NK-92 (cell line): ENCODE results near the gene ZEB2.

ENCODE experiments used
- DNase-seq: peaks from one replicate; lab custom pipeline; 2025; ENCODE audit not compliant: unreplicated experiment; lab: John Stamatoyannopoulos, UW

Gene ZEB2

GRCh38 chr2:144429396-144430112, 90.4 kb downstream of the ZEB2 start:
- no peak for DNase-seq

DNA sequence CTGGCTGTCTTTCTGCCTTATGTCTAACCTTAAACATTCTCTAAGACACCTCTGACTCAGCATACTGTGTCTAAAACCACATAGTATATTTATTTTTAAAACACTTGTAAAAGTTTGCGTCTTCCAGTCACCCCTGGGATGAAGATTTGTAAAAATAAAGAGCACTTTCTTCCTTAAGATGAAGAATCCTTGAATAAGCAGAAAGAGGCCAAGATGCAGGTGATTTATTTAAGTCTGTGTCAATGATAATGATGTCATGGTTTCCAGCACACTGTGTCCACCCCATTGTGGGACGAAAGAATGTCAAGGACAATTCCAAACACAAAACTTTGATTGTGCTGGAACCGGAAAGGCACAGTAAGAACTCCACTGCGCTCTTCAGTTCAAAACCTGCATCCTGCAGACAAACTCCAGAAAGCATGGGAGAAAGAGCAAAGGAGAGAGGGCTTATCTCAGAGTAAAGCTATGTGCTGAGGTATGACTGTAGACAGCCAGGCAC, 92.9 kb downstream of the ZEB2 start:
- DNase-seq, result no peak

GRCh38 chr2:144426355-144426754, 93.6 kb downstream of the ZEB2 start:
- no peak for DNase-seq

DNA sequence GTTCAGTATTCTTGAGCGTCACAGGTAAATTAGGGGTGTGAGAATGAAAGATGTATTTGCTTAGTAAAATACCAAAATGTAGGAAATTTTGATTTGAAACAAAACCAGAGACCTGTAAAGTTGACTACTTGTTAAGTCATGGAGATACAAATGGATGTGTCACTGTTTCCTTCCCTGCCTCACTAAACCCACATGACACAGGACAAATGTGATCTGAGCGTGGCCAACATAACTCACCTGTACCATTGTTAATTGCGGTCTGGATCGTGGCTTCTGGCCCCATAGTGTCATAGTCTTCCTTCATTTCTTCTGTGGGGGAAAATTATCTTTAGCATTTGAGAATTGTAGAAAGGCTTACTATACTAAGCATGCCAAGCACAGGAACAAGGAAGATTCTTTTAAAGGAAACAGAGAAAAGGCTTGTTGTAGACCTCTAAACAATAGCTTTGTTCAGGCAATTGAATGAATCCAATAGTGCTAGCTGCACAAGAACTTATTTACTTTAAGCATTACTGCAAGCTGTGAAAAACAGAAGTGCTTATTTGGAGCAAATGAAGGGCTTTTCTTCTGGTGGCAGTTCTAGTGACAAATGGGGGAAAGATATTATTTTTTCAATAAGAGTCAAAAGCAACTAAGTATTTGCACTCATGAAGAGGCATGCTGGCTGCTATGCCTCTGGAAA, 95.2 kb downstream of the ZEB2 start:
- DNase-seq, result no peak

GRCh38 chr2:144421606-144422510, 98.1 kb downstream of the ZEB2 start:
- DNase-seq, result no peak

DNA sequence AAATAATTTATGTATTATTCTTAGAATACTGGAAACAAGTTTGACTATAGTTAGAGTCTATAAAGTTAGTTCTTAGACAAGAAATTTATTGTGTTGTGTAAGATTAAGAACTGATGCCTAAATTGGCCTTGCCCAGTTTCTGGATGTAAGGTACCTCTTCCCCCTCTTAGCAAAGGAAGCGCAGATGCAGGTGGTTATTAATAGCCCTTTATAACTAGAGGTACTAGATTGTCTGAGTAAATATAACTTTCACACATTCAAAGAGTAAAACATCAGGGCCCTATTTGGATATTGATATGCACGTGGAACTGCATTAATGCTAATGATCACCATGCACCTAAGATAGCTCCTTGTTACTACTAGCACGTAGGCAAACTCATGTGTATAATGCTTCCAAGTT, 100.7 kb downstream of the ZEB2 start:
- no peak for DNase-seq

- no peak for DNase-seq
These were observed 104.5 kb downstream of the ZEB2 start for GRCh38 chr2:144415386-144415785.

- no peak for DNase-seq
These were observed 105.5 kb downstream of the ZEB2 start for GRCh38 chr2:144414324-144414845.

- no peak for DNase-seq
These were observed 107.2 kb downstream of the ZEB2 start for GRCh38 chr2:144412709-144413108.

DNA sequence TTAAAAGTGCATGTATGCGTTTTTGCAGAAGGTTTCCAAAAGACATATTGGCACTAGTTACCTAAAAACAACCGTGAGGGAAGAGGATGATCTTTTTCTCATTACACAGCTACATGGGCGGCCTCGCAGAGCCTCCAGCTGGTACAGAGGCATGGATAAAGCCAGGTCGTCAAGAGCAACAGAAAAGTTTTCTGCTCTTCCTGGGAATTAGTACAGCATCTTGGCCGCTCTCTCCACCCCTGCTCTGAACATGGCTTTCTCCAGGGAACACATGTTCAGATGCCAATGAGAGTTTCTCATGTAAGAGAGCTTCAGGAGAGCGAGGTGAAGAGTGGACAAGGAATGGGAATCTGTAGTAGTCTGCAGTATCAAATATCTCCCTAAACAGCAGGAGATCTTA, 108.4 kb downstream of the ZEB2 start:
- no peak for DNase-seq

DNA sequence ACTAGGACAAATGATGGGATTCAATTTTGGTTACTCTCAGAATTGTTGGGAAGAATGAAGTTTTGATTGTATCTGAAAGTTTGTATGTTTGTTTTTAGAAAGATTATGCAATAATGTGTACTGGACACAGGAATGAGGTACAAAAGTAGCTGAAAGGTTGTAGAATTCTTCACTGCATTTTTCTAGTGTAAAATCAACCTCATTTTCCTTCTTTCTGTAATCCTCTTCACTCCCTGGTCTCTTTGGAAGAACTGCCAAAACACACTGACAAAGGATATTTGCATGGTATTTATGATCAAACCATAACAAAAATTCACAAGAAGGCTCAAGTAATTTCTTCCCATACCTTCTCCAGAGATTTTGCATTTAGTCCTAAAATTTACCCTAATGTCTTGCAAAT, 110.7 kb downstream of the ZEB2 start:
- DNase-seq, result no peak

GRCh38 chr2:144407262-144407661, 112.7 kb downstream of the ZEB2 start:
- no peak for DNase-seq

GRCh38 chr2:144405982-144406788, 113.7 kb downstream of the ZEB2 start:
- DNase-seq, result no peak

- DNase-seq, result no peak
These were observed 114.6 kb downstream of the ZEB2 start for GRCh38 chr2:144405321-144405720.

GRCh38 chr2:144404586-144405314, 115.2 kb downstream of the ZEB2 start:
- DNase-seq, result no peak

DNA sequence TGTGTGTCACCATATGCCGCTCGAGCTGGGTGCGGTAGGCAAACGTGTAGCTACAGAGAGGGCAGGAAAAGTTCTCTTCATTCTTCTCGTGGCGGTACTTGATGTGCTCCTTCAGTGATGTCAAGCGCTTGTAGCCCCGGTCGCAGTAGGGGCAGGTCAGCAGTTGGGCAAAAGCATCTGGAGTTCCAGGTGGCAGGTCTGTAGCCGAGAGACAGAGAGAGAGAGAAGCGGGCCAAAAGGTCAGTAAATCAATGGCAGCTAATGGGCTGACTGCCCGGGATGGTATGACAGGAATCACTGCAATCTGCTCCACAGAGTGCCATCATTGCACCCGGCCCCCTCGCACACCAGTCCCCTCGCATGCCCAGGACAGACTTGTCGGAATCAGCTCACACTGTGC, 116.0 kb downstream of the ZEB2 start:
- DNase-seq, result no peak

- no peak for DNase-seq
These were observed 117.7 kb downstream of the ZEB2 start for GRCh38 chr2:144402251-144402650.

GRCh38 chr2:144401036-144401435, 118.9 kb downstream of the ZEB2 start:
- no peak for DNase-seq

GRCh38 chr2:144396318-144396717, 123.6 kb downstream of the ZEB2 start:
- DNase-seq, result no peak
